Measurements from ENCODE around the gene SNTB2.

The SNTB2 gene

GRCh38 chr16:69260506-69260905 is 73.5 kb downstream of the SNTB2 start:
- TF ChIP-seq, protein P1, sequence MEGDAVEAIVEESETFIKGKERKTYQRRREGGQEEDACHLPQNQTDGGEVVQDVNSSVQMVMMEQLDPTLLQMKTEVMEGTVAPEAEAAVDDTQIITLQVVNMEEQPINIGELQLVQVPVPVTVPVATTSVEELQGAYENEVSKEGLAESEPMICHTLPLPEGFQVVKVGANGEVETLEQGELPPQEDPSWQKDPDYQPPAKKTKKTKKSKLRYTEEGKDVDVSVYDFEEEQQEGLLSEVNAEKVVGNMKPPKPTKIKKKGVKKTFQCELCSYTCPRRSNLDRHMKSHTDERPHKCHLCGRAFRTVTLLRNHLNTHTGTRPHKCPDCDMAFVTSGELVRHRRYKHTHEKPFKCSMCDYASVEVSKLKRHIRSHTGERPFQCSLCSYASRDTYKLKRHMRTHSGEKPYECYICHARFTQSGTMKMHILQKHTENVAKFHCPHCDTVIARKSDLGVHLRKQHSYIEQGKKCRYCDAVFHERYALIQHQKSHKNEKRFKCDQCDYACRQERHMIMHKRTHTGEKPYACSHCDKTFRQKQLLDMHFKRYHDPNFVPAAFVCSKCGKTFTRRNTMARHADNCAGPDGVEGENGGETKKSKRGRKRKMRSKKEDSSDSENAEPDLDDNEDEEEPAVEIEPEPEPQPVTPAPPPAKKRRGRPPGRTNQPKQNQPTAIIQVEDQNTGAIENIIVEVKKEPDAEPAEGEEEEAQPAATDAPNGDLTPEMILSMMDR (IDR thresholded peaks at IDR 0.05; ENCODE audit: low read depth, low read length, missing control alignments) = no peak
- DNase-seq (ENCODE audit: low read depth) = no peak
- H3K4me3 ChIP-seq (ENCODE audit: low read depth, low read length) = no peak overlapping the region
- in situ Hi-C loops (cut with HindIII; ENCODE audit: low sequenced_read_pairs) = no loop called here

- in situ Hi-C loops (cut with HindIII; ENCODE audit: low sequenced_read_pairs) = no loop called here
- TF ChIP-seq, protein P1 (IDR thresholded peaks at IDR 0.05; ENCODE audit: low read depth, low read length, missing control alignments) = no peak
- no peak for DNase-seq (ENCODE audit: low read depth)
- no peak overlapping the region for H3K4me3 ChIP-seq (ENCODE audit: low read depth, low read length)
Observed at GRCh38 chr16:69266334-69267063, 79.5 kb downstream of the SNTB2 start.

DNA sequence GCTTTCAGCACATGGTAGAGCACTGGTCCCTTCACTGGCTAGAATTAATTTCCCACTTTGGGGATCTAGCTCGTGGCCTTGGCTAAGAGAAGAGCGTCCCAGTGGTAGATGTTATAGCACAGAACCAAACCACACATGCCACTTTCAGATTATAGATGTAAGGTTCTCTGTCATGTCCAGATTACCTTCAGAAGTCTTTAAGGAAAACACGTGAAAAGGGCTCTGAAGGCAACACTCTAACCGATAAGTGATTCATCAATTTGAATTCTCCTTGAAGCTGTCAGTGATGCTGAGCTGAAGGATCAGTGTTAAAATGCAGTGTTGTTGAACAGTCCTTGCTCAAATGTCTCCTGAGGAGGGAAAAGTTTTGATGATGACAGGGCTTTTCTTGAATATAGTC is 80.7 kb downstream of the SNTB2 start:
- no peak for DNase-seq (ENCODE audit: low read depth)
- no peak overlapping the region for H3K4me3 ChIP-seq (ENCODE audit: low read depth, low read length)
- in situ Hi-C loops (cut with HindIII; ENCODE audit: low sequenced_read_pairs) = no loop called here
- TF ChIP-seq, protein P1 (IDR thresholded peaks at IDR 0.05; ENCODE audit: low read depth, low read length, missing control alignments) = no peak

GRCh38 chr16:69270395-69270794 is 83.4 kb downstream of the SNTB2 start:
- H3K4me3 ChIP-seq (ENCODE audit: low read depth, low read length) = no peak overlapping the region
- no peak for DNase-seq (ENCODE audit: low read depth)
- in situ Hi-C loops (cut with HindIII; ENCODE audit: low sequenced_read_pairs) = no loop called here
- TF ChIP-seq, protein P1 (IDR thresholded peaks at IDR 0.05; ENCODE audit: low read depth, low read length, missing control alignments) = no peak

GRCh38 chr16:69270831-69271230 is 83.9 kb downstream of the SNTB2 start:
- in situ Hi-C loops (cut with HindIII; ENCODE audit: low sequenced_read_pairs) = no loop called here
- TF ChIP-seq, protein P1 (IDR thresholded peaks at IDR 0.05; ENCODE audit: low read depth, low read length, missing control alignments) = no peak
- no peak for DNase-seq (ENCODE audit: low read depth)
- H3K4me3 ChIP-seq (ENCODE audit: low read depth, low read length) = no peak overlapping the region

- TF ChIP-seq, protein P1 (IDR thresholded peaks at IDR 0.05; ENCODE audit: low read depth, low read length, missing control alignments) = no peak
- DNase-seq (ENCODE audit: low read depth) = peak; percentile 31
- in situ Hi-C loops (cut with HindIII; ENCODE audit: low sequenced_read_pairs) = no loop called here
- no peak overlapping the region for H3K4me3 ChIP-seq (ENCODE audit: low read depth, low read length)
Observed at GRCh38 chr16:69273009-69273408, 86.0 kb downstream of the SNTB2 start.

Data from astrocyte of the cerebellum (primary cell).